Stimulated activated CD8-positive, alpha-beta memory T cell treated with anti-CD3 and anti-CD28 coated beads, Interleukin-12 subunit alpha, Interleukin-12 subunit beta, amount 100 ng/mL, for 4 hours (primary cell): ENCODE data around the gene LRRN2.
"Not testable (repeated sequence)": the region's sequence is repeated elsewhere in the genome, so short reads cannot be mapped to it uniquely, and the experiment has no call there.

ENCODE experiments used
- DNase-seq: peaks from one replicate; pipeline ENCODE4 v3.0.0-alpha.2; 2020; ENCODE audit warnings: low read depth

The LRRN2 gene

GRCh38 chr1:204574016-204574864, 111.3 kb downstream of the LRRN2 start:
- DNase-seq: no peak

GRCh38 chr1:204572923-204573922, 112.3 kb downstream of the LRRN2 start:
- no peak for DNase-seq

- DNase-seq: no peak
Observed at GRCh38 chr1:204571631-204572030, 113.9 kb downstream of the LRRN2 start.

GRCh38 chr1:204571128-204571527, 114.4 kb downstream of the LRRN2 start:
- DNase-seq: no peak

GRCh38 chr1:204570021-204570420, 115.5 kb downstream of the LRRN2 start:
- DNase-seq: not testable (repeated sequence)

- DNase-seq: no peak
Observed at GRCh38 chr1:204569478-204569877, 116.1 kb downstream of the LRRN2 start.

GRCh38 chr1:204568576-204569315, 116.8 kb downstream of the LRRN2 start:
- no peak for DNase-seq
